SK-N-SH (cell line): ENCODE data around the gene ATP5MG. TPM values are rescaled to one million over a fixed set of nuclear protein-coding genes. Genes with fewer than 3 reads are reported as not detected.

ENCODE experiments used
- CTCF ChIA-PET: fragments of 300-600, 350-600 bp; formaldehyde crosslinking; extraction: SDS; loops from one replicate; lab custom pipeline; 2021; lab: Yijun Ruan, JAX
- POLR2A ChIA-PET: fragments of 350-600 bp; sonication (Branson Sonifier 250); formaldehyde crosslinking; extraction: SDS; loops from one replicate; lab custom pipeline; 2020; ENCODE audit warnings: antibody characterized with exemption, inconsistent platforms; lab: Yijun Ruan, JAX
- DNase-seq: peaks from one replicate; pipeline ENCODE4 v3.0.0; 2012
- H2AFZ ChIP-seq: fragments of 200-600 bp; sonication (generic); 2 replicates; pipeline ENCODE4 v1.8.1; 2016; ENCODE audit warnings: antibody characterized with exemption, mild to moderate bottlenecking, low read depth
- H3F3A ChIP-seq: fragments of 200-600 bp; sonication (generic); replicated peaks from 2 replicates; pipeline ENCODE3; 2016; ENCODE audit warnings: antibody characterized with exemption, mild to moderate bottlenecking; ENCODE audit not compliant: insufficient read depth
- H3K27ac ChIP-seq, 2 experiments: fragments of 200-500 bp in 1 of 2; fragments of 200-600 bp in 1 of 2; sonication (Bioruptor generic) in 1 of 2; sonication (generic), shearing (Covaris generic) in 1 of 2; 2 replicates each; pipeline versions ENCODE4 v1.5.1 to v1.6.1; 2014 to 2016; ENCODE audit warnings: low read depth in 2 of 2, inconsistent platforms in 1 of 2, low read length in 1 of 2, mild to moderate bottlenecking in 1 of 2, mixed read lengths in 1 of 2
- H3K27me3 ChIP-seq: fragments of 200-600 bp; sonication (generic), shearing (Covaris generic); 2 replicates; pipeline ENCODE4 v1.6.1; 2016; ENCODE audit warnings: mixed run types; ENCODE audit not compliant: insufficient read depth
- H3K36me3 ChIP-seq, 2 experiments: fragments of 200-500 bp in 1 of 2; fragments of 200-600 bp in 1 of 2; sonication (Bioruptor generic) in 1 of 2; sonication (generic) in 1 of 2; replicated peaks in 1 of 2; 2 replicates each; pipeline versions ENCODE3 to v1.5.1; 2014 to 2016; ENCODE audit warnings: low read length in 1 of 2, mild to moderate bottlenecking in 1 of 2; ENCODE audit not compliant: insufficient read depth in 2 of 2, control insufficient read depth in 1 of 2
- H3K4me1 ChIP-seq, 2 experiments: fragments of 200-500 bp in 1 of 2; fragments of 200-600 bp in 1 of 2; sonication (Bioruptor generic) in 1 of 2; sonication (generic), shearing (Covaris generic) in 1 of 2; 2 replicates each; pipeline versions ENCODE4 v1.5.1 to v1.6.1; 2014 to 2016; ENCODE audit warnings: low read depth in 1 of 2, low read length in 1 of 2, mixed run types in 1 of 2; ENCODE audit not compliant: insufficient read depth in 2 of 2, control insufficient read depth in 1 of 2
- H3K4me2 ChIP-seq: fragments of 200-600 bp; sonication (generic), shearing (Covaris generic); 2 replicates; pipeline ENCODE4 v1.6.1; 2017; ENCODE audit warnings: mixed run types
- H3K4me3 ChIP-seq, 2 experiments: fragments of 200-500 bp in 1 of 2; fragments of 200-600 bp in 1 of 2; sonication (Bioruptor generic) in 1 of 2; sonication (generic), shearing (Covaris generic) in 1 of 2; 2 replicates each; pipeline versions ENCODE4 v1.5.1 to v1.8.1; 2014 to 2016; ENCODE audit warnings: low read depth in 2 of 2, inconsistent platforms in 1 of 2, low read length in 1 of 2, mild to moderate bottlenecking in 1 of 2, mixed read lengths in 1 of 2, moderate library complexity in 1 of 2
- H3K79me2 ChIP-seq: fragments of 200-600 bp; sonication (generic); 2 replicates; pipeline ENCODE4 v1.8.1; 2017; ENCODE audit warnings: mild to moderate bottlenecking; ENCODE audit not compliant: insufficient read depth
- H3K9ac ChIP-seq: fragments of 200-600 bp; sonication (generic); 2 replicates; pipeline ENCODE4 v1.6.1; 2017; ENCODE audit warnings: mixed run types
- H3K9me2 ChIP-seq: fragments of 200-600 bp; sonication (generic); 2 replicates; pipeline ENCODE4 v1.6.1; 2017; ENCODE audit warnings: mixed run types
- H3K9me3 ChIP-seq: fragments of 200-600 bp; sonication (generic); 2 replicates; pipeline ENCODE4 v1.6.1; 2017; ENCODE audit warnings: mixed run types, mild to moderate bottlenecking, moderate library complexity
- H4K20me1 ChIP-seq: fragments of 200-600 bp; sonication (generic); 2 replicates; pipeline ENCODE4 v1.6.1; 2017; ENCODE audit warnings: mild to moderate bottlenecking, mixed run types; ENCODE audit not compliant: insufficient read depth
- CHD2 ChIP-seq: fragments of 150-350 bp; IDR thresholded peaks from 2 replicates; pipeline ENCODE4 v1.6.1; 2018; ENCODE audit warnings: low read length; ENCODE audit not compliant: partially characterized antibody
- ELF1 ChIP-seq: IDR thresholded peaks from 2 replicates; pipeline ENCODE4 v1.4.0; 2012
- EZH2phosphoT487 ChIP-seq: fragments of 200-600 bp; sonication (generic); IDR thresholded peaks from 2 replicates; pipeline ENCODE4 v1.6.1; 2017; ENCODE audit warnings: low read depth, mixed run types, mild to moderate bottlenecking, antibody characterized with exemption, moderate library complexity, borderline replicate concordance
- FOSL2 ChIP-seq: IDR thresholded peaks from 2 replicates; pipeline ENCODE4 v1.4.0; 2012; ENCODE audit warnings: low read depth, mild to moderate bottlenecking, moderate library complexity, borderline replicate concordance
- FOXJ3 ChIP-seq: sonication (generic); formaldehyde crosslinking; IDR thresholded peaks from 2 replicates; pipeline ENCODE4 v1.5.1; 2020; ENCODE audit warnings: mild to moderate bottlenecking, missing genetic modification reagents
- GABPA ChIP-seq: IDR thresholded peaks from 2 replicates; pipeline ENCODE4 v1.4.0; 2012; ENCODE audit warnings: low read depth, mild to moderate bottlenecking
- GATA2 ChIP-seq: sonication (generic); formaldehyde crosslinking; IDR thresholded peaks from 2 replicates; pipeline ENCODE4 v1.5.0; 2020; ENCODE audit warnings: mild to moderate bottlenecking, missing genetic modification reagents
- JUND ChIP-seq: IDR thresholded peaks from 2 replicates; pipeline ENCODE4 v1.4.0; 2012
- MEF2A ChIP-seq: IDR thresholded peaks from 2 replicates; pipeline ENCODE4 v1.4.0; 2012; ENCODE audit warnings: low read depth, borderline replicate concordance
- MXI1 ChIP-seq: IDR thresholded peaks from 2 replicates; pipeline ENCODE4 v1.6.1; 2012; ENCODE audit warnings: mild to moderate bottlenecking, low read depth, low read length, improper control_type of control experiment
- NFIC ChIP-seq: IDR thresholded peaks from 2 replicates; pipeline ENCODE4 v1.4.0; 2012; ENCODE audit warnings: borderline replicate concordance
- PBX3 ChIP-seq: IDR thresholded peaks from 2 replicates; pipeline ENCODE4; 2012
- POLR2AphosphoS5 ChIP-seq: IDR thresholded peaks from 2 replicates; pipeline ENCODE4 v1.6.1; 2012; ENCODE audit warnings: low read depth, low read length
- RAD21 ChIP-seq: IDR thresholded peaks from 2 replicates; pipeline ENCODE4 v1.6.1; 2012; ENCODE audit warnings: mild to moderate bottlenecking, low read length
- RCOR1 ChIP-seq: fragments of 150-350 bp; IDR thresholded peaks from 2 replicates; pipeline ENCODE4 v1.6.1; 2017; ENCODE audit warnings: antibody characterized with exemption, low read length
- SIN3A ChIP-seq: IDR thresholded peaks from 2 replicates; pipeline ENCODE4 v1.6.1; 2012; ENCODE audit warnings: low read depth, mild to moderate bottlenecking, low read length, moderate library complexity, borderline replicate concordance
- SMC3 ChIP-seq: IDR thresholded peaks from 2 replicates; pipeline ENCODE4 v1.6.1; 2012; ENCODE audit warnings: low read depth, low read length, improper control_type of control experiment
- TCF12 ChIP-seq: IDR thresholded peaks from 2 replicates; pipeline ENCODE4 v1.4.0; 2012
- TEAD4 ChIP-seq: IDR thresholded peaks from 2 replicates; pipeline ENCODE4 v1.4.0; 2012; ENCODE audit warnings: mild to moderate bottlenecking, borderline replicate concordance; ENCODE audit not compliant: insufficient read depth
- WGBS: methylation state at CpG from one replicate; pipeline ENCODE4 v1.1.6; 2017; ENCODE audit warnings: low lambda C conversion rate; 5-methylcytosine and 5-hydroxymethylcytosine counted together
- polyA plus RNA-seq, 3 experiments: library from polyadenylated mRNA; depleted of rRNA; stranded (reverse); fragments of >200 nt; gene quantifications; 2 replicates each; pipeline ENCODE4 v1.2.3, GENCODE V29; 2012
- TF ChIP-seq, protein P1 (sequence below): IDR thresholded peaks from 2 replicates; pipeline ENCODE4 v1.6.1; 2012; ENCODE audit warnings: mild to moderate bottlenecking, low read depth, low read length, moderate library complexity
- TF ChIP-seq, protein P2 (sequence below): fragments of 150-350 bp; IDR thresholded peaks from 2 replicates; pipeline ENCODE4 v1.6.1; 2017; ENCODE audit warnings: antibody characterized with exemption, low read length, low read depth, borderline replicate concordance
- TF ChIP-seq, protein P3 (sequence below): IDR thresholded peaks from 2 replicates; pipeline ENCODE4 v1.4.0; 2012; ENCODE audit warnings: low read depth, borderline replicate concordance
- TF ChIP-seq, protein P4 (sequence below): IDR thresholded peaks from 2 replicates; pipeline ENCODE4 v1.4.0; 2012; ENCODE audit warnings: low read depth, borderline replicate concordance
- TF ChIP-seq, protein P5 (sequence below): IDR thresholded peaks from 2 replicates; pipeline ENCODE4 v1.4.0; 2012; ENCODE audit warnings: low read depth

Gene ATP5MG
- polyA plus RNA-seq, 1 of the 3 experiments (the other 2 are of a cell fraction), result 140 TPM

GRCh38 chr11:118435893-118436624 is 34.7 kb downstream of the ATP5MG start, which contains the start of gene KMT2A:
TSS of gene KMT2A (plus strand) at chr11:118436492. CDS start at chr11:118436513, 21 bp downstream.
- Histone ChIP-seq H3F3A (peaks cover 28% of the 10 kb centered on the region), H3K36me3 (peaks cover 13 to 16% of the 10 kb centered on the region in 2 experiments), H2AFZ (peak within 1 kb of the TSS; percentile 92), H3K4me3 (peak within 1 kb of the TSS; percentile 77 to 95), H3K27ac (peak within 1 kb of the TSS; percentile 91 to 99), H3K4me2 (peak within 1 kb of the TSS; percentile 98), H3K4me1 (peaks cover 23 to 31% of the 10 kb centered on the region in 2 experiments; a peak in 3 of 4 replicates), H3K9ac (peak within 1 kb of the TSS; percentile 80), H4K20me1 (peaks cover 37% of the 10 kb centered on the region), H3K79me2 (peaks cover 45% of the 10 kb centered on the region), H3K9me3 (no peaks in the 10 kb centered on the region), H3K9me2 (no peaks in the 10 kb centered on the region), H3K27me3 (no peaks in the 10 kb centered on the region)
- WGBS, result 4% methylated on average over 4 of the region's 83 CpGs
- ChIA-PET CTCF (interaction anchor here (1.0 kb wide), 1 partner anchor 8 kb away, joined by 4 read pairs; no protein-coding TSS in a partner anchor), POLR2A (interaction anchor here (0.6 to 1.6 kb wide), 10 partner anchors 8 to 354 kb away, joined by 3 to 7 read pairs (median 4); partner anchors contain the start of gene ATP5MG)
- peak; percentile 96 for DNase-seq
- TF ChIP-seq RCOR1 (no peak; the same call in 1 of the 2 replicates), EZH2phosphoT487 (no peak), SMC3 (no peak), CHD2 (peak; percentile 91), TEAD4 (peak; percentile 55), TCF12 (peak; percentile 38; the same call in 1 of the 2 replicates), PBX3 (peak; percentile 24; the same call in 1 of the 2 replicates), FOSL2 (peak; percentile 7; the same call in 1 of the 2 replicates), NFIC (no peak), ELF1 (peak; percentile 65; the same call in 1 of the 2 replicates), GABPA (peak; percentile 63), JUND (no peak), MXI1 (no peak), RAD21 (no peak), SIN3A (peak; percentile 89; the same call in 1 of the 2 replicates), POLR2AphosphoS5 (peak; percentile 61), FOXJ3 (CRISPR knock-in tag) (no peak), GATA2 (CRISPR knock-in tag) (no peak), MEF2A (0 out of 2 replicates have a peak, but pooled peaks have one; percentile 23)
- TF ChIP-seq, protein P1, sequence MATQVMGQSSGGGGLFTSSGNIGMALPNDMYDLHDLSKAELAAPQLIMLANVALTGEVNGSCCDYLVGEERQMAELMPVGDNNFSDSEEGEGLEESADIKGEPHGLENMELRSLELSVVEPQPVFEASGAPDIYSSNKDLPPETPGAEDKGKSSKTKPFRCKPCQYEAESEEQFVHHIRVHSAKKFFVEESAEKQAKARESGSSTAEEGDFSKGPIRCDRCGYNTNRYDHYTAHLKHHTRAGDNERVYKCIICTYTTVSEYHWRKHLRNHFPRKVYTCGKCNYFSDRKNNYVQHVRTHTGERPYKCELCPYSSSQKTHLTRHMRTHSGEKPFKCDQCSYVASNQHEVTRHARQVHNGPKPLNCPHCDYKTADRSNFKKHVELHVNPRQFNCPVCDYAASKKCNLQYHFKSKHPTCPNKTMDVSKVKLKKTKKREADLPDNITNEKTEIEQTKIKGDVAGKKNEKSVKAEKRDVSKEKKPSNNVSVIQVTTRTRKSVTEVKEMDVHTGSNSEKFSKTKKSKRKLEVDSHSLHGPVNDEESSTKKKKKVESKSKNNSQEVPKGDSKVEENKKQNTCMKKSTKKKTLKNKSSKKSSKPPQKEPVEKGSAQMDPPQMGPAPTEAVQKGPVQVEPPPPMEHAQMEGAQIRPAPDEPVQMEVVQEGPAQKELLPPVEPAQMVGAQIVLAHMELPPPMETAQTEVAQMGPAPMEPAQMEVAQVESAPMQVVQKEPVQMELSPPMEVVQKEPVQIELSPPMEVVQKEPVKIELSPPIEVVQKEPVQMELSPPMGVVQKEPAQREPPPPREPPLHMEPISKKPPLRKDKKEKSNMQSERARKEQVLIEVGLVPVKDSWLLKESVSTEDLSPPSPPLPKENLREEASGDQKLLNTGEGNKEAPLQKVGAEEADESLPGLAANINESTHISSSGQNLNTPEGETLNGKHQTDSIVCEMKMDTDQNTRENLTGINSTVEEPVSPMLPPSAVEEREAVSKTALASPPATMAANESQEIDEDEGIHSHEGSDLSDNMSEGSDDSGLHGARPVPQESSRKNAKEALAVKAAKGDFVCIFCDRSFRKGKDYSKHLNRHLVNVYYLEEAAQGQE, result peak; percentile 48; the same call in 1 of the 2 replicates
- TF ChIP-seq, protein P2, sequence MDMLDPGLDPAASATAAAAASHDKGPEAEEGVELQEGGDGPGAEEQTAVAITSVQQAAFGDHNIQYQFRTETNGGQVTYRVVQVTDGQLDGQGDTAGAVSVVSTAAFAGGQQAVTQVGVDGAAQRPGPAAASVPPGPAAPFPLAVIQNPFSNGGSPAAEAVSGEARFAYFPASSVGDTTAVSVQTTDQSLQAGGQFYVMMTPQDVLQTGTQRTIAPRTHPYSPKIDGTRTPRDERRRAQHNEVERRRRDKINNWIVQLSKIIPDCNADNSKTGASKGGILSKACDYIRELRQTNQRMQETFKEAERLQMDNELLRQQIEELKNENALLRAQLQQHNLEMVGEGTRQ, result no peak
- TF ChIP-seq, protein P3, sequence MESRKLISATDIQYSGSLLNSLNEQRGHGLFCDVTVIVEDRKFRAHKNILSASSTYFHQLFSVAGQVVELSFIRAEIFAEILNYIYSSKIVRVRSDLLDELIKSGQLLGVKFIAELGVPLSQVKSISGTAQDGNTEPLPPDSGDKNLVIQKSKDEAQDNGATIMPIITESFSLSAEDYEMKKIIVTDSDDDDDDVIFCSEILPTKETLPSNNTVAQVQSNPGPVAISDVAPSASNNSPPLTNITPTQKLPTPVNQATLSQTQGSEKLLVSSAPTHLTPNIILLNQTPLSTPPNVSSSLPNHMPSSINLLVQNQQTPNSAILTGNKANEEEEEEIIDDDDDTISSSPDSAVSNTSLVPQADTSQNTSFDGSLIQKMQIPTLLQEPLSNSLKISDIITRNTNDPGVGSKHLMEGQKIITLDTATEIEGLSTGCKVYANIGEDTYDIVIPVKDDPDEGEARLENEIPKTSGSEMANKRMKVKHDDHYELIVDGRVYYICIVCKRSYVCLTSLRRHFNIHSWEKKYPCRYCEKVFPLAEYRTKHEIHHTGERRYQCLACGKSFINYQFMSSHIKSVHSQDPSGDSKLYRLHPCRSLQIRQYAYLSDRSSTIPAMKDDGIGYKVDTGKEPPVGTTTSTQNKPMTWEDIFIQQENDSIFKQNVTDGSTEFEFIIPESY, result peak; percentile 53; the same call in 1 of the 2 replicates
- TF ChIP-seq, protein P4, sequence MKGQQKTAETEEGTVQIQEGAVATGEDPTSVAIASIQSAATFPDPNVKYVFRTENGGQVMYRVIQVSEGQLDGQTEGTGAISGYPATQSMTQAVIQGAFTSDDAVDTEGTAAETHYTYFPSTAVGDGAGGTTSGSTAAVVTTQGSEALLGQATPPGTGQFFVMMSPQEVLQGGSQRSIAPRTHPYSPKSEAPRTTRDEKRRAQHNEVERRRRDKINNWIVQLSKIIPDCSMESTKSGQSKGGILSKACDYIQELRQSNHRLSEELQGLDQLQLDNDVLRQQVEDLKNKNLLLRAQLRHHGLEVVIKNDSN, result no peak
- TF ChIP-seq, protein P5, sequence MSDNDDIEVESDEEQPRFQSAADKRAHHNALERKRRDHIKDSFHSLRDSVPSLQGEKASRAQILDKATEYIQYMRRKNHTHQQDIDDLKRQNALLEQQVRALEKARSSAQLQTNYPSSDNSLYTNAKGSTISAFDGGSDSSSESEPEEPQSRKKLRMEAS, result no peak; the same call in 1 of the 2 replicates
